NB4 (cell line): ENCODE results near the gene CAMSAP1.

Experiments
- CTCF ChIP-seq: IDR thresholded peaks from one replicate; pipeline ENCODE4 v1.5.1; 2012; ENCODE audit warnings: low read depth, low read length
- MYC ChIP-seq: IDR thresholded peaks from 2 replicates; pipeline ENCODE4 v1.6.1; 2011; ENCODE audit warnings: low read depth, low read length

DNA sequence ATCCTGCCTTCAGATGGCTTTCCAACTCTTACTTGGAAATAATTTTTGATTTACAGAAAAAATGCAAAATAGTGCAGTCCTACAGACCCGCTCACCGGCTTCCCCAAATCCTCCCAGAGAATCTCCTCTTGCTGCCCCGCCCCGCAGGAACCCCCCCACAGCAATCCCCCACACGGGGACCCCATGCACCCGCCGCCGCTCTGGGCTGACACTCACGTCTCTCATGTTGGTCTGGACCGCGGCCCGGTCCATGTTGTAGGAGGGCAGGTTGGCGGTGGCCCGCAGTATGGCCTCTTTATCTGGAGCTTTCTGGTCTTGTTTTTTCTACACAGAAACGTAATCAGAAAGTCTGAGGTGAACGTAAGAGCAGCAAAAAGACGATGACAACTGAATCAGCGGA lies 40.2 kb upstream of the CAMSAP1 start:
- TF ChIP-seq CTCF (no peak), MYC (no peak)
